Osteoblast (primary cell): ENCODE data around the gene EPHA7. TPM values are rescaled to one million over a fixed set of nuclear protein-coding genes. Genes with fewer than 3 reads are reported as not detected.
A peak's percentile ranks its signal among the peaks of the same experiment; 100 is the strongest.

Experiments used
- DNase-seq: peaks from one replicate; pipeline ENCODE4 v3.0.0; 2011; ENCODE audit warnings: low spot score, mixed read lengths; ENCODE audit not compliant: insufficient read length; ENCODE audit errors: missing footprints
- H2AFZ ChIP-seq: 2 replicates; pipeline ENCODE4 v1.6.0; 2011; ENCODE audit warnings: mild to moderate bottlenecking, low read length
- H3K27ac ChIP-seq: 2 replicates; pipeline ENCODE4 v1.5.1; 2011; ENCODE audit warnings: mild to moderate bottlenecking, low read depth, low read length, moderate library complexity
- H3K27me3 ChIP-seq: 2 replicates; pipeline ENCODE4 v1.6.0; 2012; ENCODE audit warnings: mild to moderate bottlenecking, control low read depth, inconsistent platforms, low read length, moderate library complexity; ENCODE audit not compliant: insufficient read depth
- H3K36me3 ChIP-seq: 2 replicates; pipeline ENCODE4 v1.5.1; 2011; ENCODE audit warnings: mild to moderate bottlenecking, low read length, control low read depth, moderate library complexity; ENCODE audit not compliant: insufficient read depth
- H3K4me1 ChIP-seq: 2 replicates; pipeline ENCODE4 v1.5.1; 2011; ENCODE audit warnings: mild to moderate bottlenecking, low read length, control low read depth, moderate library complexity; ENCODE audit not compliant: insufficient read depth
- H3K4me2 ChIP-seq: 2 replicates; pipeline ENCODE4 v1.6.0; 2011; ENCODE audit warnings: mild to moderate bottlenecking, low read length; ENCODE audit not compliant: insufficient read depth
- H3K4me3 ChIP-seq: fragments of 200-600 bp; sonication (generic); 3 replicates; pipeline ENCODE4 v1.5.1; 2012; ENCODE audit warnings: mild to moderate bottlenecking, low read length, inconsistent platforms; ENCODE audit not compliant: insufficient read depth
- H3K79me2 ChIP-seq: 2 replicates; pipeline ENCODE4 v1.6.0; 2012; ENCODE audit warnings: mild to moderate bottlenecking, low read length, control low read depth, inconsistent platforms; ENCODE audit not compliant: insufficient read depth
- H3K9me3 ChIP-seq: 2 replicates; pipeline ENCODE4 v1.5.1; 2011; ENCODE audit warnings: low read depth, low read length, control low read depth
- H4K20me1 ChIP-seq: 2 replicates; pipeline ENCODE4 v1.6.0; 2012; ENCODE audit warnings: mild to moderate bottlenecking, low read length, control low read depth; ENCODE audit not compliant: insufficient read depth
- total RNA-seq: library from RNA; depleted of rRNA; stranded (reverse); fragments of >200 nt; gene quantifications from 2 replicates; pipeline ENCODE4 v1.2.3, GENCODE V29; 2012
- TF ChIP-seq, protein P1 (sequence below): IDR thresholded peaks from 2 replicates; pipeline ENCODE4 v1.5.1; 2011; ENCODE audit warnings: mild to moderate bottlenecking, low read depth, low read length, moderate library complexity; ENCODE audit errors: extremely low read depth

Gene EPHA7
- total RNA-seq, 1 donor: not detected

DNA sequence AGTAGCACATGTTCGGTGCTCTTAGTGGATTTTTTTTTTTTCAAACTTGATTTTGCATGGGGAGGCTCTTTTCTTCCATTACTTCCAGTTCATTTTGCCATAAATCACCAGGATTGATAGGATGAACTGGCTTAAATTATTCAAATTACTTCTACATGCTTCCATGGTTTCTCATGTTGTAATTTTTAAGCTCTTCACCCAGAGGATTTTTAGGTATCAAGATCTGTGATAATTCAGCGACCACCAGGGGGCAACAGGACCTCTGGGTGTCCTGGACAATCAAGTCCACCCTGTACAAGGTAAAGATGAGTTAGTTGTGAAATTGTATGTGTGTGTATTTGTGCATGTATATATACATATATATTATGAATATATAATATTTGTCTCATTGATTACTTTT, 4.2 kb upstream of the EPHA7 start:
- Histone ChIP-seq H3K79me2 (no peaks in the 10 kb centered on the region), H3K9me3 (no peaks in the 10 kb centered on the region), H3K36me3 (no peaks in the 10 kb centered on the region), H3K27me3 (peaks cover 14% of the 10 kb centered on the region), H3K4me1 (peaks cover 4% of the 10 kb centered on the region), H4K20me1 (no peaks in the 10 kb centered on the region), H3K4me3 (no peak overlapping the region), H2AFZ (no peak overlapping the region), H3K4me2 (no peak overlapping the region), H3K27ac (no peak overlapping the region)
- TF ChIP-seq, protein P1, sequence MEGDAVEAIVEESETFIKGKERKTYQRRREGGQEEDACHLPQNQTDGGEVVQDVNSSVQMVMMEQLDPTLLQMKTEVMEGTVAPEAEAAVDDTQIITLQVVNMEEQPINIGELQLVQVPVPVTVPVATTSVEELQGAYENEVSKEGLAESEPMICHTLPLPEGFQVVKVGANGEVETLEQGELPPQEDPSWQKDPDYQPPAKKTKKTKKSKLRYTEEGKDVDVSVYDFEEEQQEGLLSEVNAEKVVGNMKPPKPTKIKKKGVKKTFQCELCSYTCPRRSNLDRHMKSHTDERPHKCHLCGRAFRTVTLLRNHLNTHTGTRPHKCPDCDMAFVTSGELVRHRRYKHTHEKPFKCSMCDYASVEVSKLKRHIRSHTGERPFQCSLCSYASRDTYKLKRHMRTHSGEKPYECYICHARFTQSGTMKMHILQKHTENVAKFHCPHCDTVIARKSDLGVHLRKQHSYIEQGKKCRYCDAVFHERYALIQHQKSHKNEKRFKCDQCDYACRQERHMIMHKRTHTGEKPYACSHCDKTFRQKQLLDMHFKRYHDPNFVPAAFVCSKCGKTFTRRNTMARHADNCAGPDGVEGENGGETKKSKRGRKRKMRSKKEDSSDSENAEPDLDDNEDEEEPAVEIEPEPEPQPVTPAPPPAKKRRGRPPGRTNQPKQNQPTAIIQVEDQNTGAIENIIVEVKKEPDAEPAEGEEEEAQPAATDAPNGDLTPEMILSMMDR: no peak
- DNase-seq: no peak

DNA sequence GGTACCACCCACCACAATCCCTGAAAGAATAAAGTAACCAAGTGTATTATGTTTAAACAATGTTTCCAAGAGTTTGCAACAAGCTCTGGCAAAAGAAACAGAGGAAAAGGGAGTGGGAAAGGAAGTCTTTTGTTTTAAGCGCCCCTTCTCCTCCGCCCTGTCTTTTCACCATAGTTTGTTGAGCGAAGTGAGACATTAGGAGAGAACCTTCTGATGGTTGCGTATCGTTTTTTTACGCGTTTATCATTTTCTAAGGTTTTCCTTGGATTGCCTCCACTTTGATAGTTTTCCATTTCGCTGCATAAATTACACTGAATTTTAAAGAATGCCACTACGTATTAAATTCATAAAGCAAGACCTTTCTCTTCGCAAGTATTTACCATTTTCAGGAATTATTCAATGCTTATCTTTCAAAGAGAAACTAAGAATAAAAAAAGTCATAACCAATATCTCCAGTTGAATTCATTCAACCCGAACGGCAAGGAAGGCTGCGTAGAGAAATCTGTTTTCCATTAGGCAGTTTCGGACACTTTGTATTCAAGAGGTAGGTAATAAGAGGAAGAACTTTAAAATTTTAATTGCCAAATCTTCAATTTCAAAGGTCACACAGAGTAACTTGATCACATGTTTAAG, 920 bp upstream of the EPHA7 start:
- H3K79me2 ChIP-seq: no peaks in the 10 kb centered on the region
- H3K4me1 ChIP-seq: peaks cover 4% of the 10 kb centered on the region
- no peaks in the 10 kb centered on the region for H3K9me3 ChIP-seq
- H4K20me1 ChIP-seq: no peaks in the 10 kb centered on the region
- no peak for DNase-seq
- H3K36me3 ChIP-seq: no peaks in the 10 kb centered on the region
- TF ChIP-seq, protein P1: no peak
- H3K4me3 ChIP-seq: peak overlapping the region; percentile 60
- peak overlapping the region; percentile 87 for H3K4me2 ChIP-seq
- H3K27ac ChIP-seq: no peak overlapping the region
- H2AFZ ChIP-seq: peak overlapping the region; percentile 77
- peaks cover 38% of the 10 kb centered on the region for H3K27me3 ChIP-seq

DNA sequence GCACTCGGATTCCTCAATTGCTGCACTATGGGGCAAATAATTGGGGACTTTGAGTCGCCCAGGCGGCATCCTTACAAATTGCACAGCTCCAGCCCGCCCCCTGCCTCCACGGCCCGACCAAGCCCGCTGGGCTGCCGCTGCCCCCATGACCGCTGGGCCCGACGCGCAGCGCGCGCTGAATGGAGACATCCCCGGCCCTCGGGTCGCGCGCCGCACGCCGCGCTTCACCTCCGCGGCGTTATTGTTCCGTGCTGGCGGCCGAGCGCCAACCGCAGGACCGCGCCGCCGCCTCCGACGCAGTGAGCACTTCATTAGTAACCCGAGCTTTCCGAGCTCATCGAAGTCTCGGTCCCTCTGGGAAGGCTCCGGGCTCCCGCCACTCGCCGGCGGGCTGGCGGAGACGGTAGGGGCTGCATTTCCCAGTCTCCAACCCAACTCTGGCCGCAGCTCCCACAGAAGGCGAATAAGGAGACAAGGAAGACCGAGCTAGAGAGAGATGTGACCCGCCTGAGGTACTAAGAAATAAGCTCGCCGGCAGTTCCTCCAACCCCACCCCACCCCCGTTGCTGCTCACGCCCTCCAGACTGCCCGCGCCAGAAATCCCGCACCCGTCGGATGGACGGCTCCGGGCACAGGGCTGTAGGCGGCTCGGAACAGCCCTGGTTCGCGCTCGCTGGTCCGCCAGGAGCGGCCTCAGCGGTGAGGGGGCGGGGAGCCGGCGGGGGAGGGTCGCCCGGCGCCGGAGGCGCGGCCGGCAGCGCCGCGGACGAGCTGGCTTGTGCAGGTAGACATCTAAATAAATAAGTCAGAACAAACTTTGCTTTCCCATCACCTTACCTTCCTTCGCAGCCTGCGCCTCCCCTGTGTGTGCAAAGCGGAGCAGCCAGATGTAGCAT, 703 bp downstream of the EPHA7 start:
- Histone ChIP-seq H3K27me3 (peaks cover 38% of the 10 kb centered on the region), H3K4me3 (peak overlapping the region; percentile 60), H3K4me1 (peaks cover 4% of the 10 kb centered on the region), H4K20me1 (no peaks in the 10 kb centered on the region), H3K9me3 (no peaks in the 10 kb centered on the region), H3K36me3 (no peaks in the 10 kb centered on the region), H3K79me2 (no peaks in the 10 kb centered on the region), H3K4me2 (peak overlapping the region; percentile 87), H2AFZ (peak overlapping the region; percentile 41), H3K27ac (no peak overlapping the region)
- DNase-seq: peak; percentile 53
- TF ChIP-seq, protein P1: no peak

DNA sequence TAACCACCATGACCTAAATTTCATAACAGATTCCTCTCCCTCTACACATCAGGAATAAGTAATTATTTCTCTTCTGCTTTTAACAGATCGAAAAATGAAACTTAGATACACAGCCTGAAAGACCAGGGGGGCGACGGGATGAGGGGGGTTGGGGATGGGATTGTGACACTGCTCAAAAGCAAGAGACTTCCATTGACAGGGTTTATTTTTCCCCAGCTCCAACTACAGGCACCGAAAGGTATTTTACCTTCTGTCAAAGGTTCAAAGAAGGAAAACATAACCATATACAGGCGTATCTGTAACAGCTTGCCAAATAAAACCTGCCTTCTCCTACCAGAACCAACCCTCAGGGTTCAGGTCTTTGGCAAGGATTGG, 1.3 kb downstream of the EPHA7 start:
- peaks cover 38% of the 10 kb centered on the region for H3K27me3 ChIP-seq
- no peaks in the 10 kb centered on the region for H3K36me3 ChIP-seq
- peak overlapping the region; percentile 60 for H3K4me3 ChIP-seq
- H3K9me3 ChIP-seq: no peaks in the 10 kb centered on the region
- H4K20me1 ChIP-seq: no peaks in the 10 kb centered on the region
- H3K4me1 ChIP-seq: peaks cover 4% of the 10 kb centered on the region
- peak overlapping the region; percentile 87 for H3K4me2 ChIP-seq
- H3K27ac ChIP-seq: no peak overlapping the region
- no peaks in the 10 kb centered on the region for H3K79me2 ChIP-seq
- TF ChIP-seq, protein P1: no peak
- DNase-seq: peak; percentile 82
- no peak overlapping the region for H2AFZ ChIP-seq
